ENCODE measurements around the gene CSF2.

DNA sequence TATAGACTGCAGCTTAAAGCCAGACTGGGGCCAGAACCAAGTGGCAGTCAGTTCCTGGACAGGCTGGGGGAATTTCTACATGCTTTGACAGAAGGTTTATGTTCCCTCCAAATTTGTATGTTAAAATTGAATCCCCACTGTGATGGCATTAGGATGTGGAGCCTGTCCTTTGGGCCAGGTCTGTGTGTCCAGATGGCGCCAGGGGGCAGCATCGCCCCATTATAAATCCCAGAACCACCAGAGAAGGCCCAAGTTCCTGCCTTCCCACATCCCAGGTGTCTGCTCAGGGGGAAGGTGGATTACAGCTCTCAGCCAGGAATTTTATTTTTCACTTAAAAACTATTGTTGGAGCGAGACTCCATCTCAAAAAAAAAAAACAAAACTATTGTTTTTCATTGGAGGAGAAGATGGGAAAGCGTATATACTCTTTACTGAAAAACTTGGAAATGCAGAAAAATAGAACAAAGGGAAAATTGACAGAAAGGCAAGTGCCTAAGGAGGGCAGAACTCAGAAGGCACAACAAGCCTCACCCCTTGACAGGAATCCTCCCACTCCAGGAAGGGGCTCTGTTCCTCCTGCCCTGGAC, 8.1 kb upstream of the CSF2 start:
- TF ChIP-seq POLR2AphosphoS5 (IDR thresholded peaks at IDR 0.05; ENCODE audit: low read depth, low read length) (no peak), SPI1 (IDR thresholded peaks at IDR 0.05; ENCODE audit: low read depth, low read length) (no peak), POLR2A (IDR thresholded peaks at IDR 0.05; ENCODE audit: low read depth, low read length) (no peak)

Measured in GM12891 (cell line).